Activated T-cell treated with anti-CD3 and anti-CD28 coated beads, Interleukin-2, amount 50 U/mL, for 24 hours (primary cell): ENCODE measurements around the gene S100A6.

Source experiments
- DNase-seq: peaks from one replicate; pipeline ENCODE4 v3.0.0-alpha.2; 2020
- H3K27ac Mint-ChIP-seq: 2 replicates; pipeline ENCODE4 v1.8.0; 2020; ENCODE audit warnings: mild to moderate bottlenecking, mixed read lengths
- H3K27me3 Mint-ChIP-seq: 2 replicates; pipeline ENCODE4 v1.8.0; 2020; ENCODE audit warnings: mixed read lengths
- H3K36me3 Mint-ChIP-seq: 2 replicates; pipeline ENCODE4 v1.8.0; 2020; ENCODE audit warnings: low read depth, mixed read lengths
- H3K4me1 Mint-ChIP-seq: 2 replicates; pipeline ENCODE4 v1.8.0; 2020; ENCODE audit warnings: low read depth, mixed read lengths
- H3K4me3 Mint-ChIP-seq: 2 replicates; pipeline ENCODE4 v1.8.0; 2020; ENCODE audit warnings: mild to moderate bottlenecking, moderate library complexity, mixed read lengths
- H3K9me3 Mint-ChIP-seq: 2 replicates; pipeline ENCODE4 v1.8.0; 2020; ENCODE audit warnings: mixed read lengths

Gene S100A6

DNA sequence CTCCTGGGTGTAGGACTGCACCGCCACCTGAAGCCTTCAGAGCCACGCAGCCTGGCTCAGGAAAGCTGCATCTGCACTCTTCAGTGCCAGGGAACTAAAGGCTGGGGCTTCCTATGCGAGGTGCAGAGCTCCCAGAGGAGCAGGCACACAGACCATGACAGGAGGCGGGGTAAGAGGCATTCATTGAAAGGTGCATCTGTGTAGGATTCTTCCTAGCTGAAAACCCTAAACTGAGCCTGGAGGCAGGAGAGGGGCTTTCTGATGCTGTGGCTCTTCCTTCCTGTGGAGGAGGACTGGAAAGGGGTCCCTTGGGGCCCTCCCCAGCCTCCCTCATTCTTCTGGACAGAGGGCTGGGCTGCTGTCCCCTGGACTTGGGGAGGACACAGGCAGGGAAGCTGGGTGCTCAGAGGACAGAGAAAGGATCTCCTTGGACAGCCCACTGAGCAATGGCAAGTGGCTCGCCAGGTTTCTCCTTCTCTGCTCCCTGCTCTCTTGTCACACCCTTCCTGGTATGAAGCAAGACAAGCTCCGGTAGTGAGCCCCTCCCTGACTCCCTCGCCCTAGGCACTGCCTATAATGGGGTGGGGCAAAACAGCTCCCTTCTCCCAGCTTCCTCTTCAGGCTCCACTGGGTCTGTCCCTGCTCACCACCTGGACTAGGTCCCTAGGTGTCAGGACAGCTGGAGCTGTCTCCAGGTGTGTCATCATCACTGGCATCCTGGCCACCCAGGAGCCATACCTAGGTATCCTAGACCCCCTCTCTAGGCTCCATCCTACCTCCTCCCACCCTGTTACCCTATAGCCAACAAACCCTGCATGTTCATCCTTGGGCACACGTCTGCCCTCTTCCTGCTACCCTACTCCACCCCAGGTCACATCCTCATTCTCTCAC lies 20.0 kb downstream of the S100A6 start:
- Mint-ChIP-seq H3K27ac (no peak overlapping the region), H3K4me1 (peaks cover 11% of the 10 kb centered on the region), H3K27me3 (no peaks in the 10 kb centered on the region), H3K4me3 (no peak overlapping the region), H3K36me3 (no peaks in the 10 kb centered on the region), H3K9me3 (no peaks in the 10 kb centered on the region)
- DNase-seq: no peak

GRCh38 chr1:153513666-153514065 lies 22.1 kb downstream of the S100A6 start:
- Mint-ChIP-seq H3K27ac (no peak overlapping the region), H3K4me3 (no peak overlapping the region), H3K36me3 (no peaks in the 10 kb centered on the region), H3K27me3 (no peaks in the 10 kb centered on the region), H3K9me3 (no peaks in the 10 kb centered on the region), H3K4me1 (peaks cover 11% of the 10 kb centered on the region)
- DNase-seq: no peak

GRCh38 chr1:153513023-153513422 lies 22.8 kb downstream of the S100A6 start:
- no peak for DNase-seq
- H3K27ac Mint-ChIP-seq: no peak overlapping the region
- no peaks in the 10 kb centered on the region for H3K9me3 Mint-ChIP-seq
- H3K4me1 Mint-ChIP-seq: peaks cover 9% of the 10 kb centered on the region
- H3K36me3 Mint-ChIP-seq: no peaks in the 10 kb centered on the region
- H3K27me3 Mint-ChIP-seq: no peaks in the 10 kb centered on the region
- no peak overlapping the region for H3K4me3 Mint-ChIP-seq

- peak; percentile 86 for DNase-seq
- H3K9me3 Mint-ChIP-seq: no peaks in the 10 kb centered on the region
- no peak overlapping the region for H3K4me3 Mint-ChIP-seq
- no peaks in the 10 kb centered on the region for H3K36me3 Mint-ChIP-seq
- peaks cover 9% of the 10 kb centered on the region for H3K4me1 Mint-ChIP-seq
- H3K27ac Mint-ChIP-seq: peak overlapping the region; percentile 89
- no peaks in the 10 kb centered on the region for H3K27me3 Mint-ChIP-seq
These were observed 24.8 kb downstream of the S100A6 start for GRCh38 chr1:153510984-153511410.

GRCh38 chr1:153509729-153510354 lies 25.9 kb downstream of the S100A6 start:
- no peaks in the 10 kb centered on the region for H3K9me3 Mint-ChIP-seq

GRCh38 chr1:153509036-153509435 lies 26.8 kb downstream of the S100A6 start:
- H3K27ac Mint-ChIP-seq: no peak overlapping the region
- DNase-seq: no peak
- peaks cover 13% of the 10 kb centered on the region for H3K4me1 Mint-ChIP-seq
- H3K9me3 Mint-ChIP-seq: no peaks in the 10 kb centered on the region
- no peaks in the 10 kb centered on the region for H3K36me3 Mint-ChIP-seq
- no peaks in the 10 kb centered on the region for H3K27me3 Mint-ChIP-seq
- H3K4me3 Mint-ChIP-seq: no peak overlapping the region

More at GRCh38 chr1:153509729-153510354, 25.9 kb downstream of the S100A6 start:
- Mint-ChIP-seq H3K4me1 (peaks cover 9% of the 10 kb centered on the region), H3K36me3 (no peaks in the 10 kb centered on the region), H3K27me3 (no peaks in the 10 kb centered on the region), H3K27ac (no peak overlapping the region), H3K4me3 (no peak overlapping the region)
- DNase-seq: peak; percentile 79

DNA sequence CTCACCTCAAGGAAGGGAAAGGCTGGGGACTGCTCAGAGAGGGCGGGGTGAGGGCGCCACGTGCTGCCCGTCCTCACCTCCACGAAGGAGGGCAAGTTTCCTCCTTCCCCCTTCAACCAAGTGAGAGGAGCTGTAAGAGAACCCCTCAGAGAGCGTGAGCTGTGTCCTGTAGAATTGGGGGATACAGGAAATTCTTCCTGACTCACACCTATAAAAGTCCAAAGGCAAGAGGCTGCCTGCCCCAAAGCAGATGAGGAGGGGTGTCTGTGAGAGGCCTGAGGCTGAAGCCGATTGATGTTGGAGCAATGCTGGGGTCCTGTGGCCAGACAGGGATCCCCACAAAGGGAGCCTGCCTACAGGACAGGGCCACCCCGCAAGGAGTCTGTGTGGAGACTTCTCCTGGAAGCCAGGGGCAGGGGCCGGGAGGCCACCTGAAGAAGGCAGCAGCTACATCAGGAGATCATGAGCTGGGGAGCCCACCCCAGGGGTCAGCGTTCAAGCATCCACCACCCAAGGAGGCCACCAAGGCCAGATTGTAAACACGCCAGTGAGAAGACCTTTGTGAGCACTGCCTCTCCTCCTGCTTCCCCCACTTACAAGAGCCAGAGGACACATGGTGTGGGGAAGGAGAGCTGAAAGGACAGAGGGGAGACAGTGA lies 27.7 kb downstream of the S100A6 start:
- no peak overlapping the region for H3K4me3 Mint-ChIP-seq
- peaks cover 12% of the 10 kb centered on the region for H3K4me1 Mint-ChIP-seq
- H3K9me3 Mint-ChIP-seq: no peaks in the 10 kb centered on the region
- H3K27ac Mint-ChIP-seq: no peak overlapping the region
- no peaks in the 10 kb centered on the region for H3K36me3 Mint-ChIP-seq
- no peak for DNase-seq
- no peaks in the 10 kb centered on the region for H3K27me3 Mint-ChIP-seq

DNA sequence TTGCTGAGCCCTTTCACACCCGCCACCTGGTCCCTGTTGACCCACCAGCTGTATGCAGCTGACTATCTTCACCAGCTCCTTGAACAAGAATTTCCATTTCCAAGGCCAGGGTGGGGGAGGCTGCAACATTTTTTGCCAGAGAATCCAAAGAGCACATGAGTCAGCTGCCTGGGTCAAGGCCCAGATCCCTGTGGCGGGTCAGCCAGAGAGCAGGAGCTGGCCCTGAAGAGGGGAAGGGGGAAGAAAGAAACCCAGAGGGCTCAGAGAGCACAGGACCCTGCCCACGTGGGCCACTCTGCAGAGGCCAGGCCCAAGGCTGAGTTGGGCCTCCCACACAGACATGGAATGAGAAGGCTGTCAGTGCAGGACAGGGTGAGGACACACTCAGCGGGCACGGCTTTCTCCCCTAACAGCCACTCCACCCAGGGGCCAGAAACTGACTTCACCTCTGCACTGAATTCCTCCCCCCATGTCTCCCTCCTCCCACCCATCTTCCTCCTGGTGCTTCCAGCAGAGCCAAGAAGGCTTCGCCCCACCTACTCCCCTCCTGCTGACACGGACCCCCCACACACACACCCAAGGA lies 28.9 kb downstream of the S100A6 start:
- Mint-ChIP-seq H3K4me3 (no peak overlapping the region), H3K36me3 (no peaks in the 10 kb centered on the region), H3K27ac (no peak overlapping the region), H3K27me3 (no peaks in the 10 kb centered on the region), H3K9me3 (no peaks in the 10 kb centered on the region), H3K4me1 (peaks cover 12% of the 10 kb centered on the region)
- no peak for DNase-seq

GRCh38 chr1:153506386-153506785 lies 29.4 kb downstream of the S100A6 start:
- no peak overlapping the region for H3K4me3 Mint-ChIP-seq
- no peaks in the 10 kb centered on the region for H3K9me3 Mint-ChIP-seq
- DNase-seq: no peak
- no peaks in the 10 kb centered on the region for H3K36me3 Mint-ChIP-seq
- H3K4me1 Mint-ChIP-seq: peaks cover 10% of the 10 kb centered on the region
- H3K27me3 Mint-ChIP-seq: no peaks in the 10 kb centered on the region
- no peak overlapping the region for H3K27ac Mint-ChIP-seq

DNA sequence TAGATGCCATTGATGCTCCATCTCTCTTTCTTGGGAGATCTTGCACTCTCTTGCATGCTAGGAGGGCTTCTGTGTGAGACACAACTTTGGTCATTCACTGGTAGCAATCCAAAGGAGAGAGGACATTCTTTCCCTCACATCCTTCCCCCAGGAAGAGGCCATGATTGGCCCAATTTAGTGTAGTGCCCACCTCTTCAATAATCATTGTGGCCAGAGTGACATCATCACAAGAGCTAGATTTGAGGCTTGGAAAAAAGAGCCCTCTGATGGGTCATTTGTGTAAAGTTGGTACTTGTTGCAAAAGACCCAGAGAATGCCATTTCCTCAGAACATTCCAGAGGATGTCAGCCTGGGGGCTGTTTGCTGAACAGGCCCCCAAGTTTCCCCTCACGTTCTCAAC lies 30.2 kb downstream of the S100A6 start:
- no peaks in the 10 kb centered on the region for H3K27me3 Mint-ChIP-seq
- H3K9me3 Mint-ChIP-seq: no peaks in the 10 kb centered on the region
- peaks cover 4% of the 10 kb centered on the region for H3K4me1 Mint-ChIP-seq
- no peaks in the 10 kb centered on the region for H3K36me3 Mint-ChIP-seq
- no peak overlapping the region for H3K4me3 Mint-ChIP-seq
- DNase-seq: no peak
- H3K27ac Mint-ChIP-seq: no peak overlapping the region

DNA sequence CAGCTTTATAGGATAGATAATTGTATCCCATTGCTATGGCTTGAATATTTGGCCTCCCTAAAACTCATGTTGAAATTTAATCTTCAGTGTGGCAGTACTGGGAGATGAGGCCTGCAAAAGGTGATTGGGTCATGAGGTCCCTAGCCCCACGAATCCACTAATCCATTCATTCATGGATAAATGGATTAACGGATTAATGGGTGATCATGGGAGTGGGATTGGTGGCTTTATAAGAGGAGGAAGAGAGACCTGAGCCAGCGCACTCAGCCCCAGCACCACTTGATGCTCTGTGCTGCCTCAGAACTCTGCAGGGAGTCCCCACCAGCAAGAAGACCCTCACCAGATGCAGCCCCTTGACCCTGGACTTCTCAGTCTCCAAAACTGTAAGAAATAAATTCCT lies 32.0 kb downstream of the S100A6 start:
- DNase-seq: no peak
- H3K4me3 Mint-ChIP-seq: no peak overlapping the region
- H3K36me3 Mint-ChIP-seq: no peaks in the 10 kb centered on the region
- H3K9me3 Mint-ChIP-seq: no peaks in the 10 kb centered on the region
- peaks cover 4% of the 10 kb centered on the region for H3K27me3 Mint-ChIP-seq
- no peak overlapping the region for H3K27ac Mint-ChIP-seq
- peaks cover 4% of the 10 kb centered on the region for H3K4me1 Mint-ChIP-seq

- Mint-ChIP-seq H3K27me3 (peaks cover 18% of the 10 kb centered on the region), H3K4me3 (no peak overlapping the region), H3K4me1 (no peaks in the 10 kb centered on the region), H3K36me3 (no peaks in the 10 kb centered on the region), H3K27ac (no peak overlapping the region), H3K9me3 (no peaks in the 10 kb centered on the region)
- DNase-seq: no peak
These were observed 37.0 kb downstream of the S100A6 start for GRCh38 chr1:153498746-153499145.

GRCh38 chr1:153495536-153495935 lies 40.3 kb downstream of the S100A6 start:
- DNase-seq: no peak
- Mint-ChIP-seq H3K9me3 (no peaks in the 10 kb centered on the region), H3K27ac (no peak overlapping the region), H3K4me3 (no peak overlapping the region), H3K36me3 (no peaks in the 10 kb centered on the region), H3K4me1 (no peaks in the 10 kb centered on the region), H3K27me3 (peaks cover 18% of the 10 kb centered on the region)

- Mint-ChIP-seq H3K9me3 (no peaks in the 10 kb centered on the region), H3K27ac (no peak overlapping the region), H3K36me3 (no peaks in the 10 kb centered on the region), H3K27me3 (peaks cover 17% of the 10 kb centered on the region), H3K4me1 (no peaks in the 10 kb centered on the region), H3K4me3 (no peak overlapping the region)
- DNase-seq: peak; percentile 83
These were observed 40.7 kb downstream of the S100A6 start for GRCh38 chr1:153494976-153495535.
